ENCODE measurements around the gene IL19. TPM values are rescaled to one million over a fixed set of nuclear protein-coding genes. Genes with fewer than 3 reads are reported as not detected.
A peak's percentile ranks its signal among the peaks of the same experiment; 100 is the strongest.

IL19 gene
- total RNA-seq, 1 donor = 1.7 TPM

DNA sequence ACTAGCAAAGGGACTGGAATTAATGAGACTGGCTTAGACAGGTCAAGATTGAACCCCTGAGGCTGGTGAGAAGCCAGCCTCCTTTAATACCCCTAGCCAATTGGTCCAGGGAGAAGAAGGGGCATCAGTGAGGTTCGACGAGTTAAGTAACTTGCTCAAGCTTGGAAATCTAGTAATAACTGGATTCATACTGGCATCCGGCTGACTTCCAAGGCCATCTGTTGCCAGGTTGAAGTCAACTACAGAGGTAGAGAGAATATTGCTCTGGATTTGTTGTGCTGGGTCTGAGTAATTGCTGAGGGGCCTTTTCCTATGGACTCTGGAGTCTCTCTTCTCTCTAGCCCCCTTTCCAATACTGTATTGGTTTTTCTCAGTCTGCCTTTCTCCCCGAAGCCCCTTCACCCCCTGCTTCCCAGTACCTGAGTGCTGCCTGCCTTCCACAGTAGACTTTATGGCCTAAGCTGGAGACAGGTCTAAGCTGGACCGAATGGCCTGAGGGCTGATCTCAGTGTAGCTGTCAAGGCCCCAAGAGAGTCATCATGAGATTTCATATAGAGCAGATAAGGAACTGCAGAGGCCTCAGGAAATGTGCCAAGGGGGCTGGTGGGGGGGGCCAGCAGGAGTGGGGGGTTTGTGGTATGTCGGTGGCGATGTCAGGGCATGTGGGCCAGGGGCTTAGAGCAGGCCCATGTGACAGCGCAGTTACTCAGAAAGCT, 42.4 kb upstream of the IL19 start:
- no peak for TF ChIP-seq CTCF (IDR thresholded peaks at IDR 0.05; ENCODE audit: insufficient read depth, low read depth, low read length)
- DNase-seq (ENCODE audit: low read depth) = no peak
- no peak overlapping the region for H3K4me3 ChIP-seq (ENCODE audit: low read depth, low read length)

GRCh38 chr1:206728697-206728987, 41.9 kb upstream of the IL19 start:
- H3K4me3 ChIP-seq (ENCODE audit: low read depth, low read length) = no peak overlapping the region
- no peak for DNase-seq (ENCODE audit: low read depth)
- no peak for TF ChIP-seq CTCF (IDR thresholded peaks at IDR 0.05; ENCODE audit: insufficient read depth, low read depth, low read length)

DNA sequence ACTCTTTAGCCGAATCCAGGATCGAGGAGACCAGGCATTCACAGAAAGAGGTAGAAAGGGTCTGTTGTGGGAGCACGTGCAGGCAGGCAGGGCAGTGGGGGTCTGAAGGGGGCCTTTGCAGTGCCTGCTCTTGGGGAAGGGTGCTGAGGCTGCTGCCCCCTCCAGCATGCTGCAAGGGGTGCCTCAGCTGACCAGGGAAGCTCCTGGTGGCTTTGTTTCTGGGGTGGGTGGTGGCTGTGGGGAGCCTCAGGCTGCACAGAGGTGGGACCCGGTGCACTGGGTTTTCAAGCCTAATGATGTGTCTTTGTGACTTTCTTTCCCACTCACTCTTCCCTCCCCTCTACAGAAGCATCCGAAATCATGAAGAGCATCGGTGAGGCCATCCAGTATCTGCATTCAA, 41.5 kb upstream of the IL19 start:
- H3K4me3 ChIP-seq (ENCODE audit: low read depth, low read length) = no peak overlapping the region
- no peak for DNase-seq (ENCODE audit: low read depth)
- TF ChIP-seq CTCF (IDR thresholded peaks at IDR 0.05; ENCODE audit: insufficient read depth, low read depth, low read length) = no peak

- no peak for DNase-seq (ENCODE audit: low read depth)
- no peak overlapping the region for H3K4me3 ChIP-seq (ENCODE audit: low read depth, low read length)
- no peak for TF ChIP-seq CTCF (IDR thresholded peaks at IDR 0.05; ENCODE audit: insufficient read depth, low read depth, low read length)
Measured at GRCh38 chr1:206729507-206729906, 41.1 kb upstream of the IL19 start.

DNA sequence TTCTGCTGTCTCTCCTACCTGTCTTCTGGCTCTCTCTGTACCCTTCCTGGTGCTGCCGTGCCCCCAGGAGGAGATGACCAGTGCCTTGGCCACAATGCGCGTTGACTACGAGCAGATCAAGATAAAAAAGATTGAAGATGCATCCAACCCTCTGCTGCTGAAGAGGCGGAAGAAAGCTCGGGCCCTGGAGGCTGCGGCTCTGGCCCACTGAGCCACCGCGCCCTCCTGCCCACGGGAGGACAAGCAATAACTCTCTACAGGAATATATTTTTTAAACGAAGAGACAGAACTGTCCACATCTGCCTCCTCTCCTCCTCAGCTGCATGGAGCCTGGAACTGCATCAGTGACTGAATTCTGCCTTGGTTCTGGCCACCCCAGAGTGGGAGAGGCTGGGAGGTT, 38.1 kb upstream of the IL19 start:
- no peak for DNase-seq (ENCODE audit: low read depth)
- H3K4me3 ChIP-seq (ENCODE audit: low read depth, low read length) = no peak overlapping the region
- TF ChIP-seq CTCF (IDR thresholded peaks at IDR 0.05; ENCODE audit: insufficient read depth, low read depth, low read length) = no peak

DNA sequence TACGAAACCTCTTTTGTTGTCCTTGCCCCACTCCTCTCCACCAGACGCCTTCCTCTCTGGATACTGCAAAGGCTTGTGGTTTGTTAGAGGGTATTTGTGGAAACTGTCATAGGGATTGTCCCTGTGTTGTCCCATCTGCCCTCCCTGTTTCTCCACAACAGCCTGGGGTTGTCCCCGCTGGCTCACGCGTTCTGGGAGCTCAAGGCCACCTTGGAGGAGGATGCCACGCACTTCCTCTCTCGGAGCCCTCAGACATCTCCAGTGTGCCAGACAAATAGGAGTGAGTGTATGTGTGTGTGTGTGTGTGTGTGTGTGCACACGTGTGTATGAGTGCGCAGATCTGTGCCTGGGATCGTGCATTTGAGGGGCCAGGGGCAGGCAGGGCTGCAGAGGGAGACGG, 37.6 kb upstream of the IL19 start:
- TF ChIP-seq CTCF (IDR thresholded peaks at IDR 0.05; ENCODE audit: insufficient read depth, low read depth, low read length) = no peak
- no peak overlapping the region for H3K4me3 ChIP-seq (ENCODE audit: low read depth, low read length)
- DNase-seq (ENCODE audit: low read depth) = no peak

- H3K4me3 ChIP-seq (ENCODE audit: low read depth, low read length) = no peak overlapping the region
- peak; percentile 34 for DNase-seq (ENCODE audit: low read depth)
- peak; percentile 82 for TF ChIP-seq CTCF (IDR thresholded peaks at IDR 0.05; ENCODE audit: insufficient read depth, low read depth, low read length)
Measured at GRCh38 chr1:206734499-206735142, 36.0 kb upstream of the IL19 start.
